Gastroesophageal sphincter (tissue), 4 donors: ENCODE results near the gene SIRT2. TPM values are rescaled to one million over a fixed set of nuclear protein-coding genes. Genes with fewer than 3 reads are reported as not detected.

ENCODE experiments used
- ATAC-seq: fragments of 150-250 bp; one replicate; pipeline ENCODE4 v1.9.1; 2016; ENCODE audit warnings: mild to moderate bottlenecking, moderate library complexity
- H3K27ac ChIP-seq, 4 donors: fragments of 200-600 bp; sonication (generic) in 3 of 4; 1 replicate in 3 of 4; 2 replicates in 1 of 4; pipeline ENCODE4 v1.5.1; 2016 to 2019
- H3K27me3 ChIP-seq: fragments of 200-600 bp; sonication (generic); one replicate; pipeline ENCODE4 v1.5.1; 2019
- H3K36me3 ChIP-seq, 2 donors: fragments of 200-600 bp; sonication (generic); one replicate each; pipeline ENCODE4 v1.5.1; 2019; ENCODE audit warnings: control low read depth in 1 of 2
- H3K4me1 ChIP-seq, 3 donors: fragments of 200-600 bp; sonication (generic); 1 replicate in 2 of 3; 2 replicates in 1 of 3; pipeline ENCODE4 v1.5.1; 2016 to 2019; ENCODE audit warnings: control low read depth in 2 of 3
- H3K4me3 ChIP-seq, 2 donors: fragments of 200-600 bp; sonication (generic); one replicate each; pipeline ENCODE4 v1.5.1; 2019; ENCODE audit warnings: mild to moderate bottlenecking in 1 of 2, moderate library complexity in 1 of 2
- H3K9me3 ChIP-seq, 3 donors: fragments of 200-600 bp; sonication (generic); one replicate each; pipeline ENCODE4 v1.5.1; 2017 to 2019; ENCODE audit warnings: control low read depth in 2 of 3
- CTCF ChIP-seq, 4 experiments: fragments of 200-600 bp in 2 of 4; fragments of 450-650 bp in 2 of 4; sonication (generic) in 1 of 4; IDR thresholded peaks; one replicate each; pipeline ENCODE4 v1.5.1; 2017 to 2019; ENCODE audit warnings: antibody characterized with exemption in 4 of 4, mild to moderate bottlenecking in 2 of 4, moderate library complexity in 2 of 4
- EP300 ChIP-seq: sonication (generic); formaldehyde crosslinking; IDR thresholded peaks from one replicate; pipeline ENCODE4 v1.6.1; 2017; ENCODE audit warnings: antibody characterized with exemption, mild to moderate bottlenecking
- POLR2A ChIP-seq, 2 donors: fragments of 450-650 bp; IDR thresholded peaks; one replicate each; pipeline ENCODE4 v1.6.1; 2017; ENCODE audit warnings: antibody characterized with exemption in 2 of 2, mild to moderate bottlenecking in 2 of 2, moderate library complexity in 1 of 2
- POLR2AphosphoS5 ChIP-seq: sonication (generic); formaldehyde crosslinking; IDR thresholded peaks from one replicate; pipeline ENCODE4 v1.6.1; 2017; ENCODE audit warnings: antibody characterized with exemption
- WGBS, 2 donors: methylation state at CpG; one replicate each; pipeline ENCODE4 v1.1.5; 2018; ENCODE audit warnings: low coverage in 1 of 2; 5-methylcytosine and 5-hydroxymethylcytosine counted together
- total RNA-seq, 4 donors: library from RNA; depleted of rRNA; stranded (reverse); fragments of >200 nt; gene quantifications; one replicate each; pipeline ENCODE4 v1.1.0, GENCODE V29; 2016

The SIRT2 gene
- total RNA-seq, 4 donors from 2014 or later: 73.9 to 106 (median 80.5) TPM

DNA sequence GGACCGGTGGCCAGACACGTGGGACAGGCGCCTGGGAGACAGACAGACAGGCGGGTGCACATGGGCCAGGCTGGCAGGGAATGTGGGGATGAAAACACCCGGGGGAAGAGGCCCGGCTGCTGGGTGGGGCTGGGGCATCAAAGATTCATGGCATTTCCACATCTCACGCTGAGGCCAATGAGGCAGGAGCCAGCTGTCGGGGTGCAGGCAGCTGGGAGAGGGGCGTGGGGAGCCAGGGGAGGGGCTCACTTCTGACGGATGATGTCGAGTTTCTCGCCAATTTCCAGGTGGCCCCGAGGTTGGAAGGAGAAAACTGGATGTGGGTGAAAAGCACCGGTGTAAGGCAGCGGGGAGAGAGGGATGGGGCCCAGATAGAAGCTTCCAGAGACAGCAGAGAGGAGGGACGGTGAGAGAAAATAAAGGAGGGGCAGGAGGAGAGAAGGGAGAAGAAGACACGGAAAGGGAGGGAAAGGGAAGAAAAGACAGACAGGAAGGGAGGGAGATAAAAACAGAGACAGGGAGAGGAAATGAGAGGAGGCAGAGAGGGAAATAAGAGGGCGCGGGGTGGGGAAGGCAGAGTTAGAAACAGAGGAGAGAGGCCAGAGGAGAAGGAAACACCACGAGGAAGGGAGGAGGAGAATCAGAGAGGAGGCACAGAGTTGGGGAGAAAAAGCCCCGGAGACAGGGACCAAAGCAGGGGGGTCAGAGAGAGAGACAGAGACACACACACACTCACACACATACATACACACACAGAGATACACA, 20.6 kb upstream of the SIRT2 start:
- WGBS, 2 donors: 41 to 42% methylated on average over 9 to 10 of the region's 21 CpGs
- Histone ChIP-seq H3K9me3 (no peaks in the 10 kb centered on the region), H3K27ac (no peak overlapping the region), H3K4me3 (no peak overlapping the region), H3K36me3 (peaks cover 0 to 45% of the 10 kb centered on the region in 2 donors), H3K27me3 (no peaks in the 10 kb centered on the region), H3K4me1 (no peaks in the 10 kb centered on the region)
- TF ChIP-seq CTCF (IDR thresholded peaks at IDR 0.05) (no peak), POLR2A (IDR thresholded peaks at IDR 0.05) (no peak), EP300 (no peak), POLR2AphosphoS5 (no peak)
- no peak for ATAC-seq

- H3K36me3 ChIP-seq: peaks cover 0 to 35% of the 10 kb centered on the region in 2 donors
- no peaks in the 10 kb centered on the region for H3K27me3 ChIP-seq
- no peaks in the 10 kb centered on the region for H3K9me3 ChIP-seq
- ATAC-seq: no peak
- H3K4me3 ChIP-seq: no peak overlapping the region
- no peak overlapping the region for H3K27ac ChIP-seq
- no peaks in the 10 kb centered on the region for H3K4me1 ChIP-seq
- TF ChIP-seq POLR2A (IDR thresholded peaks at IDR 0.05): no peak
- TF ChIP-seq EP300: no peak
- TF ChIP-seq POLR2AphosphoS5: no peak
- TF ChIP-seq CTCF (IDR thresholded peaks at IDR 0.05): no peak
- WGBS, 2 donors: 71% methylated on average over 1 of the region's 10 CpGs; no CpG with 5 or more reads in 1 of the 2 donors
Observed at GRCh38 chr19:38918526-38918925, 19.1 kb upstream of the SIRT2 start.

DNA sequence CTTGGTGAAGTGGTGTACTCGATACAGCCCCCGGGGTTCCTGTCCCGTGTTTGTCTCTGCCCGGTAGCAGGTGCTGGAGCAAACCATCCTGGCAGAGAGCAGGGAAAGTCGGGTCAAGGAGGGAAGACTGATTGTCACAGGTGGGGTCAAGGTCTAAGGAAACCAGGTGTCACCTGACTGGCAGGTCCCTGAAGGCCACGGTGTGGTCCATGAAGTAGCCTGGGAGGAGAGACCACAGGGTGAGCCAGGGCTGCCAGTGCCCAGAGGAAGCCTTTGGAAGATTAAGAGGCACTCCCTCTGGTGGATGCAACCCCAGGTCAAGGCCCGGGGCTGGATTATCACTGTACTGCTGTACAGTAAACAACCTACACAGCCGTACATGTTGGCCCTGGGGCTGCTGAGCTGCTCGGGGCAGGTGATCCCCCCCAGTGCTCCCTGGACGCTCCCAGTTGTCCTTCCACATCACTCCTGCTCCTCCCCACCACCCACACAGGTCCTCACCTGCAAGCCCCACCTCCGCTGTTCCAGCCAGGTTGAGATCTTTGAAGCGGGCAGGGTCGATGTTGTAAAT, 18.6 kb upstream of the SIRT2 start:
- no peaks in the 10 kb centered on the region for H3K9me3 ChIP-seq
- peaks cover 0 to 33% of the 10 kb centered on the region in 2 donors for H3K36me3 ChIP-seq
- H3K4me1 ChIP-seq: no peaks in the 10 kb centered on the region
- H3K27ac ChIP-seq: no peak overlapping the region
- TF ChIP-seq CTCF (IDR thresholded peaks at IDR 0.05) (no peak), EP300 (no peak), POLR2AphosphoS5 (no peak), POLR2A (IDR thresholded peaks at IDR 0.05) (no peak)
- no peak overlapping the region for H3K4me3 ChIP-seq
- WGBS, 2 donors: 80 to 88% methylated on average over 3 to 5 of the region's 13 CpGs
- no peaks in the 10 kb centered on the region for H3K27me3 ChIP-seq
- ATAC-seq: no peak

DNA sequence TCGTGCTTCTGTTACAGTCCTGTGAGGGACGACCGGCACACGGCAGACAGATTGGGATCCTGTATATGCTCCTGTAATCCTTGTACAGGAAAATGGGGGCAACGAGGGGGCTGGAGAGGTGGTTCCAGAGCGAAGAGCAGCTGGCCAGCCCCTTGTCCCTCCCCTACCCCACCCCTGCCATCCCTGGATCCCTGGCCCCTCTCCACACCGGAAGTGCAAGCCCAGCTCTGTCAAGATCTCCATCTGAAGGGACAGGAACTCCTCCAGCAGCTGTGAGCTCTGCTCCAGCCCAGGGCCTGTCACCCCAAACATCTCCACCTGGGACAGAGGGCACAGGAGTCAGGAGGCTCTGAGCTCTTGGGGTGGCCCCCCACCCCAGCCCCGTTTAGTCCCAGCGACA, 18.1 kb upstream of the SIRT2 start:
- no peak for ATAC-seq
- TF ChIP-seq CTCF (IDR thresholded peaks at IDR 0.05): no peak
- no peak for TF ChIP-seq POLR2A (IDR thresholded peaks at IDR 0.05)
- TF ChIP-seq POLR2AphosphoS5: no peak
- no peak for TF ChIP-seq EP300
- H3K36me3 ChIP-seq: peaks cover 0 to 31% of the 10 kb centered on the region in 2 donors
- H3K9me3 ChIP-seq: no peaks in the 10 kb centered on the region
- H3K27me3 ChIP-seq: peaks cover under 1% of the 10 kb centered on the region
- 77% methylated on average over 6 of the region's 9 CpGs; no CpG with 5 or more reads in 1 of the 2 donors for WGBS, 2 donors
- no peak overlapping the region for H3K27ac ChIP-seq
- H3K4me3 ChIP-seq: no peak overlapping the region
- no peaks in the 10 kb centered on the region for H3K4me1 ChIP-seq
